H1 (cell line): ENCODE measurements around the gene CPE. TPM values are rescaled to one million over a fixed set of nuclear protein-coding genes. Genes with fewer than 3 reads are reported as not detected.

Experiments used
- BRCA1 ChIP-seq: IDR thresholded peaks from 2 replicates; pipeline ENCODE4 v1.6.1; 2012; ENCODE audit warnings: low read depth, low read length, improper control_type of control experiment
- HDAC2 ChIP-seq, 2 experiments: fragments of 300-600 bp in 1 of 2; sonication (generic) in 1 of 2; IDR thresholded peaks; 2 replicates each; pipeline ENCODE4 v1.6.1; 2011 to 2012; ENCODE audit warnings: low read depth in 2 of 2, low read length in 2 of 2, mild to moderate bottlenecking in 2 of 2, moderate library complexity in 2 of 2, borderline replicate concordance in 1 of 2, inconsistent platforms in 1 of 2
- KDM4A ChIP-seq: IDR thresholded peaks from one replicate; pipeline ENCODE4 v1.7.1; 2012; ENCODE audit warnings: low read depth, mild to moderate bottlenecking, moderate library complexity, low read length, inconsistent platforms; ENCODE audit not compliant: severe bottlenecking
- PHF8 ChIP-seq: fragments of 200-600 bp; sonication (generic); conservative IDR thresholded peaks from 2 replicates; pipeline ENCODE4 v1.7.1; 2012; ENCODE audit warnings: low read depth, mild to moderate bottlenecking, inconsistent platforms, low read length, moderate library complexity
- POLR2AphosphoS5 ChIP-seq: IDR thresholded peaks from 2 replicates; pipeline ENCODE4 v1.6.1; 2011; ENCODE audit warnings: low read depth, low read length
- POU5F1 ChIP-seq: IDR thresholded peaks from 2 replicates; pipeline ENCODE4 v1.6.1; 2011; ENCODE audit warnings: low read depth, mild to moderate bottlenecking, low read length, moderate library complexity
- RXRA ChIP-seq: IDR thresholded peaks from 2 replicates; pipeline ENCODE4 v1.6.1; 2011; ENCODE audit warnings: low read depth, mild to moderate bottlenecking, low read length, moderate library complexity; ENCODE audit not compliant: insufficient read depth
- SIN3A ChIP-seq, 2 experiments: IDR thresholded peaks in 1 of 2; conservative IDR thresholded peaks in 1 of 2; 2 replicates each; pipeline ENCODE4 v1.6.1; 2011 to 2012; ENCODE audit warnings: low read length in 2 of 2, improper control_type of control experiment in 1 of 2, low read depth in 1 of 2, mild to moderate bottlenecking in 1 of 2
- TAF1 ChIP-seq: IDR thresholded peaks from 2 replicates; pipeline ENCODE4 v1.6.1; 2011; ENCODE audit warnings: mild to moderate bottlenecking, low read depth, low read length
- polyA plus RNA-seq, 7 experiments: library from polyadenylated mRNA; depleted of rRNA in 3 of 7; stranded (reverse) in 5 of 7; unstranded in 2 of 7; fragments of >200 nt in 5 of 7; fragments of 200-250 nt in 2 of 7; gene quantifications; 1 replicate in 5 of 7; 2 replicates in 1 of 7; 4 replicates in 1 of 7; pipeline versions ENCODE4 v1.2.1 to v1.2.3, GENCODE V29; 2011 to 2013; ENCODE audit warnings: missing spikeins in 2 of 7, mixed read lengths in 2 of 7
- total RNA-seq: library from RNA; stranded (reverse); fragmentation: NEBNext Ultra II Directional; extraction: Animal tissue kit (Norgen Biotek cat#: 25700); gene quantifications from 2 replicates; pipeline ENCODE4 v1.2.1, GENCODE V29; 2021

CPE gene
- total and polyA plus RNA-seq, 2 of the 8 experiments (the other 6 are each of a cell fraction or from before 2014, with no cell fraction given): 9.4 to 10.2 TPM

GRCh38 chr4:165464376-165464775 lies 85.6 kb downstream of the CPE start (continued):
- TF ChIP-seq POLR2AphosphoS5 (no peak), RXRA (no peak), POU5F1 (no peak), KDM4A (no peak), PHF8 (no peak), BRCA1 (no peak), SIN3A (conservative IDR thresholded peaks at IDR 0.05 in 1 of 2, IDR thresholded peaks at IDR 0.05 in 1 of 2; ENCODE audit: low read depth in 1 of 2, low read length in 2 of 2) (no peak), TAF1 (no peak), HDAC2 (IDR thresholded peaks at IDR 0.05; ENCODE audit: borderline replicate concordance in 1 of 2, low read depth in 2 of 2, low read length in 2 of 2) (no peak)
